HCT116 (cell line): ENCODE results near the gene IGSF9. TPM values are rescaled to one million over a fixed set of nuclear protein-coding genes. Genes with fewer than 3 reads are reported as not detected.

Experiments used
- ATAC-seq: fragments of 200-7000 bp; cut with Tn5 transposase; 2 replicates; pipeline ENCODE4 v1.9.1; 2020; ENCODE audit warnings: mild to moderate bottlenecking, moderate library complexity
- BruUV-seq: library from RNA; stranded (reverse); fragments of 400-500 nt; replicated peaks from 2 replicates; lab custom pipeline; 2021; lab: Mats Ljungman, UMichigan
- CTCF ChIA-PET: fragments of 300-600 bp; sonication (Branson Sonifier 250); formaldehyde crosslinking; loops from one replicate; lab custom pipeline; 2021; ENCODE audit warnings: antibody characterized with exemption; lab: Charles Lee
- POLR2A ChIA-PET: fragments of 300-600, 350-600 bp; sonication (Branson Sonifier 250); formaldehyde crosslinking; loops from one replicate; lab custom pipeline; 2021; ENCODE audit warnings: antibody characterized with exemption; lab: Charles Lee
- RAD21 ChIA-PET, 2 experiments: fragments of 300-600 bp; sonication (Branson Sonifier 250); formaldehyde crosslinking; loops; one replicate each; lab custom pipeline; 2023; ENCODE audit warnings: low total read pairs in 2 of 2; ENCODE audit not compliant: uncharacterized antibody in 2 of 2, unreplicated experiment in 2 of 2, low non-redundant PET in 1 of 2; lab: Charles Lee
- DNase-seq: peaks from one replicate; pipeline ENCODE4 v3.0.0-alpha.2; 2010; ENCODE audit warnings: low read depth, low spot score
- H2AFZ ChIP-seq: fragments of 200-600 bp; shearing (Covaris generic), sonication (generic); 2 replicates; pipeline ENCODE4 v1.6.1; 2017; ENCODE audit warnings: low read depth, mixed run types, mixed read lengths, antibody characterized with exemption, low read length; ENCODE audit not compliant: poor library complexity, severe bottlenecking
- H3K27ac ChIP-seq: 2 replicates; pipeline ENCODE4 v1.5.1; 2012; ENCODE audit warnings: low read depth, low read length
- H3K27me3 ChIP-seq: fragments of 200-600 bp; sonication (generic); 2 replicates; pipeline ENCODE4 v1.6.1; 2016; ENCODE audit warnings: mixed run types, low read length, mixed read lengths; ENCODE audit not compliant: insufficient read depth
- H3K36me3 ChIP-seq, 2 experiments: fragments of 200-500 bp in 1 of 2; fragments of 200-600 bp in 1 of 2; sonication (Bioruptor generic) in 1 of 2; sonication (generic) in 1 of 2; 2 replicates each; pipeline versions ENCODE4 v1.5.1 to v1.6.1; 2014 to 2016; ENCODE audit warnings: low read length in 2 of 2, inconsistent platforms in 1 of 2, mixed read lengths in 1 of 2, mixed run types in 1 of 2; ENCODE audit not compliant: insufficient read depth in 2 of 2, control insufficient read depth in 1 of 2
- H3K4me1 ChIP-seq, 2 experiments: fragments of 200-600 bp in 1 of 2; sonication (generic) in 1 of 2; 2 replicates each; pipeline versions ENCODE4 v1.5.1 to v1.6.1; 2012 to 2017; ENCODE audit warnings: low read length in 2 of 2, inconsistent platforms in 1 of 2, mild to moderate bottlenecking in 1 of 2, mixed read lengths in 1 of 2, mixed run types in 1 of 2, moderate library complexity in 1 of 2; ENCODE audit not compliant: insufficient read depth in 2 of 2, control insufficient read depth in 1 of 2
- H3K4me2 ChIP-seq: fragments of 200-600 bp; sonication (generic); 2 replicates; pipeline ENCODE4 v1.6.1; 2017; ENCODE audit warnings: mixed run types, low read length, mixed read lengths
- H3K4me3 ChIP-seq, 2 experiments: fragments of 200-600 bp in 1 of 2; sonication (generic) in 1 of 2; replicated peaks in 1 of 2; 2 replicates each; pipeline ENCODE4 v1.5.1; 2011 to 2016; ENCODE audit warnings: low read length in 2 of 2, control low read depth in 1 of 2, low read depth in 1 of 2, mild to moderate bottlenecking in 1 of 2, mixed read lengths in 1 of 2, mixed run types in 1 of 2
- H3K79me2 ChIP-seq: fragments of 200-600 bp; sonication (generic); 2 replicates; pipeline ENCODE4 v1.6.1; 2017; ENCODE audit warnings: mild to moderate bottlenecking, mixed run types, low read length, moderate library complexity, mixed read lengths; ENCODE audit not compliant: insufficient read depth
- H3K9ac ChIP-seq: fragments of 200-600 bp; sonication (generic); 2 replicates; pipeline ENCODE4 v1.6.1; 2016; ENCODE audit warnings: low read length, mixed read lengths
- H3K9me2 ChIP-seq: fragments of 200-600 bp; sonication (generic), shearing (Covaris generic); 2 replicates; pipeline ENCODE4 v1.6.1; 2017; ENCODE audit warnings: mixed run types, mild to moderate bottlenecking, moderate library complexity; ENCODE audit not compliant: insufficient read depth
- H3K9me3 ChIP-seq, 2 experiments: fragments of 200-500 bp in 1 of 2; fragments of 200-600 bp in 1 of 2; sonication (Bioruptor generic) in 1 of 2; sonication (generic) in 1 of 2; 2 replicates each; pipeline ENCODE4 v1.6.1; 2014 to 2017; ENCODE audit warnings: low read length in 2 of 2, mixed read lengths in 2 of 2, inconsistent platforms in 1 of 2, low read depth in 1 of 2, mild to moderate bottlenecking in 1 of 2, mixed run types in 1 of 2, moderate library complexity in 1 of 2; ENCODE audit not compliant: control insufficient read depth in 1 of 2, insufficient read depth in 1 of 2
- H4K20me1 ChIP-seq: fragments of 200-600 bp; sonication (generic), shearing (Covaris generic); 2 replicates; pipeline ENCODE4 v1.6.1; 2017; ENCODE audit warnings: mixed run types, mild to moderate bottlenecking, moderate library complexity; ENCODE audit not compliant: insufficient read depth
- ATF3 ChIP-seq: IDR thresholded peaks from 2 replicates; pipeline ENCODE4 v1.6.1; 2012
- CBX3 ChIP-seq: IDR thresholded peaks from 2 replicates; pipeline ENCODE4 v1.6.1; 2012; ENCODE audit warnings: low read depth
- CEBPB ChIP-seq: IDR thresholded peaks from 2 replicates; pipeline ENCODE4 v1.6.1; 2012; ENCODE audit warnings: low read depth
- EGR1 ChIP-seq: IDR thresholded peaks from 2 replicates; pipeline ENCODE4 v1.6.1; 2012; ENCODE audit warnings: low read depth
- ELF1 ChIP-seq: IDR thresholded peaks from 2 replicates; pipeline ENCODE4 v1.6.1; 2012; ENCODE audit warnings: low read depth, borderline replicate concordance
- EZH2 ChIP-seq: fragments of 200-600 bp; sonication (generic); IDR thresholded peaks from 2 replicates; pipeline ENCODE4 v1.6.1; 2017; ENCODE audit warnings: antibody characterized with exemption, mixed run types
- FOSL1 ChIP-seq: IDR thresholded peaks from 2 replicates; pipeline ENCODE4 v1.6.1; 2012; ENCODE audit warnings: low read depth
- JUND ChIP-seq: IDR thresholded peaks from 2 replicates; pipeline ENCODE4 v1.6.1; 2012
- MAX ChIP-seq: IDR thresholded peaks from 2 replicates; pipeline ENCODE4 v1.6.1; 2012
- POLR2A ChIP-seq: IDR thresholded peaks from 2 replicates; pipeline ENCODE4 v1.7.0; 2011; ENCODE audit warnings: borderline replicate concordance; ENCODE audit not compliant: insufficient read depth, insufficient read length; ENCODE audit errors: extremely low read depth
- REST ChIP-seq: IDR thresholded peaks from 2 replicates; pipeline ENCODE4 v1.6.1; 2012; ENCODE audit warnings: low read depth
- SIN3A ChIP-seq: IDR thresholded peaks from 2 replicates; pipeline ENCODE4 v1.6.1; 2012; ENCODE audit warnings: low read depth
- SP1 ChIP-seq: IDR thresholded peaks from 2 replicates; pipeline ENCODE4 v1.6.1; 2012; ENCODE audit warnings: low read depth
- SRF ChIP-seq: IDR thresholded peaks from 2 replicates; pipeline ENCODE4 v1.6.1; 2012; ENCODE audit warnings: low read depth
- YY1 ChIP-seq: IDR thresholded peaks from 2 replicates; pipeline ENCODE4 v1.6.1; 2011; ENCODE audit warnings: low read length, low read depth, moderate library complexity, mild to moderate bottlenecking; ENCODE audit not compliant: insufficient replicate concordance; ENCODE audit errors: extremely low read depth
- intact Hi-C: fragments of 100-400 bp; cut with micrococcal nuclease; formaldehyde crosslinking; loops from 2 replicates; pipeline ENCODE4 v1.10.0; 2022
- total RNA-seq: library from RNA; stranded (reverse); gene quantifications from one replicate; pipeline ENCODE4 v1.2.1, GENCODE V29; 2021; ENCODE audit not compliant: unreplicated experiment
- TF ChIP-seq, protein P1 (sequence below): IDR thresholded peaks from 2 replicates; pipeline ENCODE4 v1.6.1; 2011; ENCODE audit warnings: mild to moderate bottlenecking, low read length, moderate library complexity; ENCODE audit not compliant: insufficient replicate concordance; ENCODE audit errors: extremely low read depth
- TF ChIP-seq, protein P2 (sequence below), 3 experiments: fragments of 200-600 bp in 1 of 3; sonication (generic) in 1 of 3; IDR thresholded peaks in 2 of 3; conservative IDR thresholded peaks in 1 of 3; 2 replicates each; pipeline ENCODE4 v1.5.1; 2012 to 2017; ENCODE audit warnings: low read depth in 2 of 3, low read length in 2 of 3, antibody characterized with exemption in 1 of 3, borderline replicate concordance in 1 of 3, control low read depth in 1 of 3, mild to moderate bottlenecking in 1 of 3, mixed read lengths in 1 of 3, mixed run types in 1 of 3, moderate library complexity in 1 of 3; ENCODE audit not compliant: insufficient read depth in 1 of 3

Gene IGSF9
- total RNA-seq, 1 experiment from 2014 or later, result 10.3 TPM

GRCh38 chr1:159982280-159982679 is 36.9 kb upstream of the IGSF9 start (continued):
- TF ChIP-seq REST (no peak), CBX3 (no peak), FOSL1 (no peak), ELF1 (no peak), JUND (no peak), YY1 (no peak)
- TF ChIP-seq, protein P1, sequence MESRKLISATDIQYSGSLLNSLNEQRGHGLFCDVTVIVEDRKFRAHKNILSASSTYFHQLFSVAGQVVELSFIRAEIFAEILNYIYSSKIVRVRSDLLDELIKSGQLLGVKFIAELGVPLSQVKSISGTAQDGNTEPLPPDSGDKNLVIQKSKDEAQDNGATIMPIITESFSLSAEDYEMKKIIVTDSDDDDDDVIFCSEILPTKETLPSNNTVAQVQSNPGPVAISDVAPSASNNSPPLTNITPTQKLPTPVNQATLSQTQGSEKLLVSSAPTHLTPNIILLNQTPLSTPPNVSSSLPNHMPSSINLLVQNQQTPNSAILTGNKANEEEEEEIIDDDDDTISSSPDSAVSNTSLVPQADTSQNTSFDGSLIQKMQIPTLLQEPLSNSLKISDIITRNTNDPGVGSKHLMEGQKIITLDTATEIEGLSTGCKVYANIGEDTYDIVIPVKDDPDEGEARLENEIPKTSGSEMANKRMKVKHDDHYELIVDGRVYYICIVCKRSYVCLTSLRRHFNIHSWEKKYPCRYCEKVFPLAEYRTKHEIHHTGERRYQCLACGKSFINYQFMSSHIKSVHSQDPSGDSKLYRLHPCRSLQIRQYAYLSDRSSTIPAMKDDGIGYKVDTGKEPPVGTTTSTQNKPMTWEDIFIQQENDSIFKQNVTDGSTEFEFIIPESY, result no peak

DNA sequence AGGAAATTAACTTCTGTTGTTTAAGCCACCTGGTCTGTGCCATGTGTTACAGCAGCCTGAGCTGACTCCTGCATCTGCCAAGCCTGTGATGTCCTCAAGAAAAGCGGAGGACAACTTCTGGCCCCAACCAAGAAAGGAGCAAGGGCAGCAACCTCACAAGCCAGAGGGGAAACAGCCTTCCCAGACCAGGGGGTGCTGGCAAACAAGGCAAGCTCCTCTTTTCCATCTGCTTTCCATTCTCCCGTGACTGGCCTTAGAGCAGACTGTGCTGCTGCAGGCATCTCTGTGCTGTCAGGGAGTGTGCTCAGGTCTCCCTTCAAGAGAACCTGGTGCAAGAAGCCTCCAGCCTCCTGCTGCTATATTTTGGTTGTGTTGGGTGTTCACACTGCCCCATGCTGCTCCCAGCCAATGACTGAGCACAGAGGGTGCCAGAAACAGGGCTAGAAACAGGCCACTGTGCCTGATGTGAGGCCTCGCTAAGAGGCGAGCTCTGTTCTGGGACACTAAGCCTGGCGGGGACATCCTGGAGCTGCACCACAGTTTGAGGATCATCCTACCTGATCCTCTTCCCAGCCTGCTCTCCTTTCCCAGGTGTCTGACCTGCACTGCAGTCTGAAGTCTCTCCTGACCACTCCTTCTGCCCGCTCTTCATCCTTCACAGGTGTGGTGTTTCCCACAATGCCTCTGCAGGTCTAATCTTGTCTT is 36.1 kb upstream of the IGSF9 start:
- H3K4me3 ChIP-seq, result no peak overlapping the region
- no peak overlapping the region for H3K27ac ChIP-seq
- ChIA-PET CTCF (no interaction called here), RAD21 (no interaction called here), POLR2A (no interaction called here)
- no peaks in the 10 kb centered on the region for H3K36me3 ChIP-seq
- no peaks in the 10 kb centered on the region for H3K4me1 ChIP-seq
- ATAC-seq (no peak), DNase-seq (no peak)
- BruUV-seq, result no TSS peak
- no peaks in the 10 kb centered on the region for H3K9me3 ChIP-seq
- intact Hi-C loops, result no loop called here
- peaks cover 46% of the 10 kb centered on the region for H3K27me3 ChIP-seq
- no peak overlapping the region for H3K4me2 ChIP-seq
- H3K9me2 ChIP-seq, result no peaks in the 10 kb centered on the region
- H3K79me2 ChIP-seq, result no peaks in the 10 kb centered on the region
- H3K9ac ChIP-seq, result no peak overlapping the region
- no peaks in the 10 kb centered on the region for H4K20me1 ChIP-seq
- H2AFZ ChIP-seq, result no peak overlapping the region
- TF ChIP-seq EGR1 (no peak), EZH2 (no peak), MAX (no peak), POLR2A (no peak), ATF3 (no peak), CBX3 (no peak), SRF (no peak), SIN3A (no peak), ELF1 (no peak), SP1 (no peak), JUND (no peak), CEBPB (no peak)
- TF ChIP-seq, protein P2, sequence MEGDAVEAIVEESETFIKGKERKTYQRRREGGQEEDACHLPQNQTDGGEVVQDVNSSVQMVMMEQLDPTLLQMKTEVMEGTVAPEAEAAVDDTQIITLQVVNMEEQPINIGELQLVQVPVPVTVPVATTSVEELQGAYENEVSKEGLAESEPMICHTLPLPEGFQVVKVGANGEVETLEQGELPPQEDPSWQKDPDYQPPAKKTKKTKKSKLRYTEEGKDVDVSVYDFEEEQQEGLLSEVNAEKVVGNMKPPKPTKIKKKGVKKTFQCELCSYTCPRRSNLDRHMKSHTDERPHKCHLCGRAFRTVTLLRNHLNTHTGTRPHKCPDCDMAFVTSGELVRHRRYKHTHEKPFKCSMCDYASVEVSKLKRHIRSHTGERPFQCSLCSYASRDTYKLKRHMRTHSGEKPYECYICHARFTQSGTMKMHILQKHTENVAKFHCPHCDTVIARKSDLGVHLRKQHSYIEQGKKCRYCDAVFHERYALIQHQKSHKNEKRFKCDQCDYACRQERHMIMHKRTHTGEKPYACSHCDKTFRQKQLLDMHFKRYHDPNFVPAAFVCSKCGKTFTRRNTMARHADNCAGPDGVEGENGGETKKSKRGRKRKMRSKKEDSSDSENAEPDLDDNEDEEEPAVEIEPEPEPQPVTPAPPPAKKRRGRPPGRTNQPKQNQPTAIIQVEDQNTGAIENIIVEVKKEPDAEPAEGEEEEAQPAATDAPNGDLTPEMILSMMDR (IDR thresholded peaks at IDR 0.05 in 2 of 3, conservative IDR thresholded peaks at IDR 0.05 in 1 of 3; ENCODE audit: borderline replicate concordance in 1 of 3, insufficient read depth in 1 of 3, low read depth in 2 of 3, low read length in 2 of 3), result no peak
